OCI-LY1 (cell line): Measurements from ENCODE around the gene MTUS2.
"Not testable (repeated sequence)": the region's sequence is repeated elsewhere in the genome, so short reads cannot be mapped to it uniquely, and the experiment has no call there.

Experiments used
- H2AFZ ChIP-seq: fragments of 200-600 bp; sonication (generic), shearing (Covaris generic); 2 replicates; pipeline ENCODE4 v1.6.0; 2014; ENCODE audit warnings: antibody characterized with exemption, mild to moderate bottlenecking, low read length
- H3F3A ChIP-seq: fragments of 200-600 bp; sonication (generic), shearing (Covaris generic); 2 replicates; pipeline ENCODE4 v1.6.0; 2014; ENCODE audit warnings: mild to moderate bottlenecking, antibody characterized with exemption, low read length, moderate library complexity; ENCODE audit not compliant: insufficient read depth
- H3K27ac ChIP-seq: fragments of 200-600 bp; sonication (generic); 2 replicates; pipeline ENCODE4 v1.5.1; 2014; ENCODE audit warnings: low read length, mixed run types, mild to moderate bottlenecking, low read depth; ENCODE audit not compliant: poor library complexity, severe bottlenecking
- H3K27me3 ChIP-seq: fragments of 200-600 bp; sonication (generic); 2 replicates; pipeline ENCODE4 v1.6.0; 2014; ENCODE audit warnings: antibody characterized with exemption, mild to moderate bottlenecking, low read length, moderate library complexity; ENCODE audit not compliant: insufficient read depth
- H3K36me3 ChIP-seq: fragments of 200-600 bp; sonication (generic); 2 replicates; pipeline ENCODE4 v1.6.1; 2014; ENCODE audit warnings: mild to moderate bottlenecking, antibody characterized with exemption, low read length, moderate library complexity, mixed read lengths; ENCODE audit not compliant: insufficient read depth
- H3K4me1 ChIP-seq: fragments of 200-600 bp; sonication (generic); 2 replicates; pipeline ENCODE4 v1.5.1; 2014; ENCODE audit warnings: mild to moderate bottlenecking, low read length, moderate library complexity; ENCODE audit not compliant: insufficient read depth, severe bottlenecking
- H3K4me2 ChIP-seq: fragments of 200-600 bp; sonication (generic), shearing (Covaris generic); 2 replicates; pipeline ENCODE4 v1.6.1; 2014; ENCODE audit warnings: low read length
- H3K4me3 ChIP-seq: fragments of 200-600 bp; sonication (generic); 2 replicates; pipeline ENCODE4 v1.5.1; 2014; ENCODE audit warnings: low read length, low read depth, mild to moderate bottlenecking, mixed read lengths; ENCODE audit not compliant: poor library complexity, severe bottlenecking
- H3K79me2 ChIP-seq: fragments of 200-600 bp; shearing (Covaris generic); 2 replicates; pipeline ENCODE4 v1.6.1; 2016; ENCODE audit warnings: mixed run types, low read length, mixed read lengths; ENCODE audit not compliant: insufficient read depth
- H3K9ac ChIP-seq: fragments of 200-600 bp; sonication (generic), shearing (Covaris generic); 2 replicates; pipeline ENCODE4 v1.6.1; 2014; ENCODE audit warnings: mild to moderate bottlenecking, low read length, mixed read lengths
- H3K9me2 ChIP-seq: fragments of 200-600 bp; sonication (generic), shearing (Covaris generic); 2 replicates; pipeline ENCODE4 v1.6.1; 2014; ENCODE audit warnings: low read depth, mild to moderate bottlenecking, low read length, mixed read lengths
- H3K9me3 ChIP-seq: fragments of 200-600 bp; shearing (Covaris generic); 2 replicates; pipeline ENCODE4 v1.6.1; 2014; ENCODE audit warnings: low read length, mixed read lengths
- H4K20me1 ChIP-seq: fragments of 200-600 bp; sonication (generic), shearing (Covaris generic); 2 replicates; pipeline ENCODE4 v1.6.0; 2016; ENCODE audit warnings: mild to moderate bottlenecking, low read length; ENCODE audit not compliant: insufficient read depth
- CTCF ChIP-seq: fragments of 200-600 bp; sonication (generic), shearing (Covaris generic); IDR thresholded peaks from 2 replicates; pipeline ENCODE4 v1.5.1; 2017; ENCODE audit warnings: mild to moderate bottlenecking, antibody characterized with exemption, low read length, moderate library complexity, mixed read lengths
- EZH2 ChIP-seq: fragments of 200-600 bp; sonication (generic), shearing (Covaris generic); IDR thresholded peaks from 2 replicates; pipeline ENCODE4 v1.8.0; 2017; ENCODE audit warnings: borderline replicate concordance, mixed run types, mild to moderate bottlenecking, antibody characterized with exemption, low read length, moderate library complexity, mixed read lengths

MTUS2 gene

DNA sequence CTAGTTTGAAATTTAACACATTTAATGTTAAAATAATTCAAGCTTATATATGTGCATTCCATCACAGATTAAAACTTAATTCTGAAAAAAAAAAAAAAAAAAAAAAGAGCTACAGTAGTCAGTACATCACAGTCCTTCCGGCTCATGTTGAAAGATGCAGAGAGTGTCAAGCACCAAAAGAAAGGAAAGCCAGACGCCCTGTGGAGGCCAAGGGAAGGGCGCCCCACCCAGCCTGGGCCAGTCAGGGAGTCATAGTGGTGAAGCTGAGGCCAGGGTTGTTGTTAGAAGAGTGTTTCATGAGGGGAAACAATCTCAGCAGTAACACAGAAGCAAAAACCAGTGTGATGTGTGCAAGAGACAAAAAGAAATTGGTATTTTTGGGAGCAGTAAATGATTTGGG is 375.3 kb downstream of the MTUS2 start:
- Histone ChIP-seq H3K79me2 (no peaks in the 10 kb centered on the region), H2AFZ (no peak overlapping the region), H3K27ac (no peak overlapping the region), H3K9ac (no peak overlapping the region), H4K20me1 (no peaks in the 10 kb centered on the region), H3K4me2 (no peak overlapping the region), H3K36me3 (no peaks in the 10 kb centered on the region), H3K4me3 (no peak overlapping the region), H3K27me3 (no peaks in the 10 kb centered on the region), H3K4me1 (no peaks in the 10 kb centered on the region), H3K9me3 (no peaks in the 10 kb centered on the region), H3K9me2 (no peaks in the 10 kb centered on the region), H3F3A (no peaks in the 10 kb centered on the region)
- TF ChIP-seq EZH2 (no peak), CTCF (no peak)

GRCh38 chr13:29196409-29197074 is 376.4 kb downstream of the MTUS2 start:
- H3K79me2 ChIP-seq, result no peaks in the 10 kb centered on the region
- H3K4me3 ChIP-seq, result no peak overlapping the region
- H3K36me3 ChIP-seq, result no peaks in the 10 kb centered on the region
- H2AFZ ChIP-seq, result no peak overlapping the region
- H3K27me3 ChIP-seq, result no peaks in the 10 kb centered on the region
- no peak overlapping the region for H3K27ac ChIP-seq
- TF ChIP-seq EZH2 (no peak), CTCF (no peak)
- H4K20me1 ChIP-seq, result no peaks in the 10 kb centered on the region
- H3K9me3 ChIP-seq, result no peaks in the 10 kb centered on the region
- H3K9ac ChIP-seq, result no peak overlapping the region
- H3K4me1 ChIP-seq, result no peaks in the 10 kb centered on the region
- H3F3A ChIP-seq, result no peaks in the 10 kb centered on the region
- no peak overlapping the region for H3K4me2 ChIP-seq
- H3K9me2 ChIP-seq, result no peaks in the 10 kb centered on the region

DNA sequence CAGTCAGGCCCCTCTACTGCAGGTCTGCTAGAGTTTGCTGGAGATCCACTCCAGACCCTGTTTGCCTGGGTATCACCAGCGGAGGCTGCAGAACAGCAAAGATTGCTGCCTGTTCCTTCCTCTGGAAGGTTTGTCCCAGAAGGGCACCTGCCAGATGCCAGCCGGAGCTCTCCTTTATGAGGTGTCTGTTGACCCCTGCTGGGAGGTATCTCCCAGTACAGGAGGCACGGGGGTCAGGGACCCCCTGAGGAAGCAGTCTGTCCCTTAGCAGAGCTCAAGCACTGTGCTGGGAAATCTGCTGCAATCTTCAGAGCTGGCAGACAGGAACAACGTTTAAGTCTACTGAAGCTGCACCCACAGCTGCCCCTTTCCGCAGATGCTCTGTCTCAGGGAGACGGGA is 382.6 kb downstream of the MTUS2 start:
- not testable (repeated sequence) for H4K20me1 ChIP-seq

DNA sequence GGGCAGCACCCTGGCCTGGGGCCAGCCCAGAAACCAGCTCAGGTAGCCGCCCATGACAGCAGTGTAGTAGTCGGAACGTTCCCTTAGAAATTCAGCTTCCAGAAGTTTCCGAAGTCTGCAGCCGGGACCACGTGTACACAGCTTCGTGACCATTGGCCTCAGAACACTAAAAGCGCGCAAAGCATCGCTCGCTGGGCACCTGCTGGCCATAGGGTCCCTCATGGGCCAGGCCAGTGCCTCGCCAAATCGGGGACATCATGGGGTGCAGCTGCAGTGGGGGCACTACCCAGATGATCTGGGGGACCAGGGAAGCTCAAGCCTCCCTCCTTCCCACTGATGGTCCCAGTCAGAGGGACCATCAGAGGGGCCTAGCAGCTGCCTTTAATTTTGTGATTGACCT is 384.5 kb downstream of the MTUS2 start:
- Histone ChIP-seq H2AFZ (no peak overlapping the region), H3K9me3 (no peaks in the 10 kb centered on the region), H3K79me2 (no peaks in the 10 kb centered on the region), H3K9ac (no peak overlapping the region), H3K27me3 (no peaks in the 10 kb centered on the region), H3K36me3 (no peaks in the 10 kb centered on the region), H3K4me3 (no peak overlapping the region), H3K4me2 (no peak overlapping the region), H3F3A (no peaks in the 10 kb centered on the region), H3K27ac (no peak overlapping the region), H3K9me2 (no peaks in the 10 kb centered on the region), H3K4me1 (no peaks in the 10 kb centered on the region), H4K20me1 (no peaks in the 10 kb centered on the region)
- TF ChIP-seq CTCF (no peak), EZH2 (no peak)

More for the DNA sequence above, 382.6 kb downstream of the MTUS2 start:
- H3K4me3 ChIP-seq, H3F3A ChIP-seq, H3K4me2 ChIP-seq, H3K79me2 ChIP-seq, H3K9me3 ChIP-seq, H3K9me2 ChIP-seq, H3K27ac ChIP-seq, H3K4me1 ChIP-seq, H2AFZ ChIP-seq, H3K9ac ChIP-seq, H3K36me3 ChIP-seq, H3K27me3 ChIP-seq: not testable (repeated sequence)
